K562 (cell line): ENCODE data around the gene RNF223.

Experiments
- ARHGAP35 ChIP-seq: fragments of 450-650 bp; IDR thresholded peaks from 2 replicates; pipeline ENCODE4 v1.6.1; 2018; ENCODE audit not compliant: partially characterized antibody
- CBX8 ChIP-seq: fragments of 200-600 bp; sonication (generic); IDR thresholded peaks from 2 replicates; pipeline ENCODE4 v1.6.1; 2012; ENCODE audit warnings: borderline replicate concordance, mixed run types, low read depth, mild to moderate bottlenecking, moderate library complexity, mixed read lengths, low read length, control low read depth, inconsistent platforms; ENCODE audit not compliant: poor library complexity, severe bottlenecking; ENCODE audit errors: extremely low read depth
- ELF4 ChIP-seq: fragments of 450-650 bp; formaldehyde crosslinking; IDR thresholded peaks from 2 replicates; pipeline ENCODE4 v1.4.0; 2022; ENCODE audit warnings: missing genetic modification characterization
- GTF2F1 ChIP-seq: IDR thresholded peaks from 2 replicates; pipeline ENCODE4 v1.6.1; 2011; ENCODE audit warnings: low read depth, low read length, improper control_type of control experiment
- IRF2 ChIP-seq: sonication (generic); formaldehyde crosslinking; IDR thresholded peaks from 2 replicates; pipeline ENCODE4 v1.8.1; 2022; ENCODE audit warnings: mild to moderate bottlenecking, missing genetic modification reagents
- NR1H2 ChIP-seq: sonication (generic); formaldehyde crosslinking; IDR thresholded peaks from 2 replicates; pipeline ENCODE4 v1.4.0; 2020; ENCODE audit warnings: mild to moderate bottlenecking, missing genetic modification reagents
- ZC3H4 ChIP-seq: sonication (generic); formaldehyde crosslinking; IDR thresholded peaks from 2 replicates; pipeline ENCODE4 v1.9.0; 2021; ENCODE audit warnings: missing genetic modification reagents, borderline replicate concordance
- ZKSCAN3 ChIP-seq: fragments of 250-450 bp; sonication (Bioruptor Pico); IDR thresholded peaks from 2 replicates; pipeline ENCODE4 v1.4.0; 2020
- ZZZ3 ChIP-seq: fragments of 450-650 bp; IDR thresholded peaks from 2 replicates; pipeline ENCODE4 v1.6.1; 2016; ENCODE audit warnings: antibody characterized with exemption, mild to moderate bottlenecking, moderate library complexity
- TF ChIP-seq, protein P1 (sequence below), 3 experiments: IDR thresholded peaks in 2 of 3; conservative IDR thresholded peaks in 1 of 3; 2 replicates each; pipeline ENCODE4 v1.5.1; 2011 to 2012; ENCODE audit warnings: low read length in 3 of 3, mild to moderate bottlenecking in 3 of 3, control low read depth in 2 of 3, improper control_type of control experiment in 1 of 3, inconsistent platforms in 1 of 3, low read depth in 1 of 3, mixed read lengths in 1 of 3, moderate library complexity in 1 of 3; ENCODE audit not compliant: insufficient read depth in 2 of 3
- TF ChIP-seq, protein P2 (sequence below): sonication (generic); formaldehyde crosslinking; IDR thresholded peaks from 2 replicates; pipeline ENCODE4 v1.8.0; 2023; ENCODE audit warnings: mild to moderate bottlenecking, missing genetic modification reagents

GRCh38 chr1:1088029-1088800 is 14.1 kb upstream of the RNF223 start:
- TF ChIP-seq GTF2F1 (no peak), IRF2 (CRISPR knock-in tag) (no peak), ELF4 (CRISPR knock-in tag) (no peak), ZC3H4 (no peak), NR1H2 (CRISPR knock-in tag) (no peak), ZKSCAN3 (CRISPR knock-in tag) (no peak), ARHGAP35 (no peak), CBX8 (no peak), ZZZ3 (no peak)
- TF ChIP-seq, protein P1, sequence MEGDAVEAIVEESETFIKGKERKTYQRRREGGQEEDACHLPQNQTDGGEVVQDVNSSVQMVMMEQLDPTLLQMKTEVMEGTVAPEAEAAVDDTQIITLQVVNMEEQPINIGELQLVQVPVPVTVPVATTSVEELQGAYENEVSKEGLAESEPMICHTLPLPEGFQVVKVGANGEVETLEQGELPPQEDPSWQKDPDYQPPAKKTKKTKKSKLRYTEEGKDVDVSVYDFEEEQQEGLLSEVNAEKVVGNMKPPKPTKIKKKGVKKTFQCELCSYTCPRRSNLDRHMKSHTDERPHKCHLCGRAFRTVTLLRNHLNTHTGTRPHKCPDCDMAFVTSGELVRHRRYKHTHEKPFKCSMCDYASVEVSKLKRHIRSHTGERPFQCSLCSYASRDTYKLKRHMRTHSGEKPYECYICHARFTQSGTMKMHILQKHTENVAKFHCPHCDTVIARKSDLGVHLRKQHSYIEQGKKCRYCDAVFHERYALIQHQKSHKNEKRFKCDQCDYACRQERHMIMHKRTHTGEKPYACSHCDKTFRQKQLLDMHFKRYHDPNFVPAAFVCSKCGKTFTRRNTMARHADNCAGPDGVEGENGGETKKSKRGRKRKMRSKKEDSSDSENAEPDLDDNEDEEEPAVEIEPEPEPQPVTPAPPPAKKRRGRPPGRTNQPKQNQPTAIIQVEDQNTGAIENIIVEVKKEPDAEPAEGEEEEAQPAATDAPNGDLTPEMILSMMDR (IDR thresholded peaks at IDR 0.05 in 2 of 3, conservative IDR thresholded peaks at IDR 0.05 in 1 of 3; ENCODE audit: insufficient read depth in 2 of 3, low read depth in 1 of 3, low read length in 3 of 3) = no peak
- TF ChIP-seq, protein P2, sequence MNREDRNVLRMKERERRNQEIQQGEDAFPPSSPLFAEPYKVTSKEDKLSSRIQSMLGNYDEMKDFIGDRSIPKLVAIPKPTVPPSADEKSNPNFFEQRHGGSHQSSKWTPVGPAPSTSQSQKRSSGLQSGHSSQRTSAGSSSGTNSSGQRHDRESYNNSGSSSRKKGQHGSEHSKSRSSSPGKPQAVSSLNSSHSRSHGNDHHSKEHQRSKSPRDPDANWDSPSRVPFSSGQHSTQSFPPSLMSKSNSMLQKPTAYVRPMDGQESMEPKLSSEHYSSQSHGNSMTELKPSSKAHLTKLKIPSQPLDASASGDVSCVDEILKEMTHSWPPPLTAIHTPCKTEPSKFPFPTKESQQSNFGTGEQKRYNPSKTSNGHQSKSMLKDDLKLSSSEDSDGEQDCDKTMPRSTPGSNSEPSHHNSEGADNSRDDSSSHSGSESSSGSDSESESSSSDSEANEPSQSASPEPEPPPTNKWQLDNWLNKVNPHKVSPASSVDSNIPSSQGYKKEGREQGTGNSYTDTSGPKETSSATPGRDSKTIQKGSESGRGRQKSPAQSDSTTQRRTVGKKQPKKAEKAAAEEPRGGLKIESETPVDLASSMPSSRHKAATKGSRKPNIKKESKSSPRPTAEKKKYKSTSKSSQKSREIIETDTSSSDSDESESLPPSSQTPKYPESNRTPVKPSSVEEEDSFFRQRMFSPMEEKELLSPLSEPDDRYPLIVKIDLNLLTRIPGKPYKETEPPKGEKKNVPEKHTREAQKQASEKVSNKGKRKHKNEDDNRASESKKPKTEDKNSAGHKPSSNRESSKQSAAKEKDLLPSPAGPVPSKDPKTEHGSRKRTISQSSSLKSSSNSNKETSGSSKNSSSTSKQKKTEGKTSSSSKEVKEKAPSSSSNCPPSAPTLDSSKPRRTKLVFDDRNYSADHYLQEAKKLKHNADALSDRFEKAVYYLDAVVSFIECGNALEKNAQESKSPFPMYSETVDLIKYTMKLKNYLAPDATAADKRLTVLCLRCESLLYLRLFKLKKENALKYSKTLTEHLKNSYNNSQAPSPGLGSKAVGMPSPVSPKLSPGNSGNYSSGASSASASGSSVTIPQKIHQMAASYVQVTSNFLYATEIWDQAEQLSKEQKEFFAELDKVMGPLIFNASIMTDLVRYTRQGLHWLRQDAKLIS (CRISPR knock-in tag) = no peak
